ENCODE measurements around the gene RNF141. TPM values are rescaled to one million over a fixed set of nuclear protein-coding genes. Genes with fewer than 3 reads are reported as not detected.

Gene RNF141
- total RNA-seq, 1 donor from 2014 or later, result 50.0 TPM

DNA sequence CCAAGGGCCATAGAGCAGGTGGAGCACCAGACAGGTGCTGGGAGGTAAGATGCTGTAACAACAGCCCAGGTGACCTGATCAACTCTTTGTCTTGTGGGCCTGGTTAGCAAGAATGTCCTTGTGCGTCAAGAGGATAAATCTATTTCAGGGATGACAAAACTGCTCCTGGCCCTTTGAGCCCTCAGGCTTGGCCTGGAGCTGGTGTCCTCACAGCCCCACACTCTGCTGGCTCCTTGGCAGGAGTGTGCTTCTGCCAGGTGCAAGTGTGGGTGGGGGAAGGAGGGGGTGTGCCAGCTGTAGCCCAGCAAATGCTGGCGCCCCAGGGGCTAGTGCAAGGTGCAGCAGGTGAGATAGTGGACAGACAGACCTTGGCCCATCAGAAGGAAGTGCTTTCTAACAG lies 66.4 kb downstream of the RNF141 start:
- ATAC-seq (no peak), DNase-seq (no peak)
- H3K36me3 ChIP-seq, result no peaks in the 10 kb centered on the region
- intact Hi-C loops (cut with DNase I), result no loop called here
- H3K4me1 ChIP-seq, result no peaks in the 10 kb centered on the region
- H3K9me3 ChIP-seq, result no peaks in the 10 kb centered on the region
- no peak overlapping the region for H3K4me3 ChIP-seq
- no peak overlapping the region for H3K27ac ChIP-seq
- no peak for TF ChIP-seq CTCF (IDR thresholded peaks at IDR 0.05)
- H3K27me3 ChIP-seq, result no peaks in the 10 kb centered on the region

DNA sequence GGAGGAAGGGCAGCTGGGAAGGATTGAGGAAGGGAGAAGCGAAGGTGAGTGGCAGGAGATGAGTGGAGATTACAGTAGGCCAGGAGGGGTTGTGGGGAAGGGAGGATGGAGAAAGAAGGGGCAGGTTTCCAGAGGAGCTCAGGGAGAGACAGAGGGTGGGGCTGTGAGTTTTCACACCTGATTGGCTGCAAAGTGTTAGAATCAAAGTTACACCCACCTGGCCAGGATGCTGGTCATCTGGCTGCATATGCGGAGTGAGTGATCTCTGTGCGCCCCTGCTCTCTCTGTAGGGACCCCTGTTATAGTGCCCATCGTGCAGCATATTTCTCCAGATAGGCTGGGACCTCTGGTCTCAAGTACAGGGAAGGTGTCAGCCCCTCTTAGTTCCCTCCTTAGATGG lies 67.6 kb downstream of the RNF141 start:
- no peaks in the 10 kb centered on the region for H3K36me3 ChIP-seq
- H3K27ac ChIP-seq, result no peak overlapping the region
- TF ChIP-seq CTCF (IDR thresholded peaks at IDR 0.05), result no peak
- ATAC-seq, result no peak
- intact Hi-C loops (cut with DNase I), result no loop called here
- no peak for DNase-seq
- no peak overlapping the region for H3K4me3 ChIP-seq
- no peaks in the 10 kb centered on the region for H3K27me3 ChIP-seq
- H3K4me1 ChIP-seq, result no peaks in the 10 kb centered on the region
- H3K9me3 ChIP-seq, result no peaks in the 10 kb centered on the region

- intact Hi-C loops (cut with DNase I), result no loop called here
- Histone ChIP-seq H3K27ac (no peak overlapping the region), H3K36me3 (peaks cover 22% of the 10 kb centered on the region), H3K27me3 (no peaks in the 10 kb centered on the region), H3K4me1 (peaks cover 6% of the 10 kb centered on the region), H3K4me3 (no peak overlapping the region), H3K9me3 (no peaks in the 10 kb centered on the region)
- no peak for TF ChIP-seq CTCF (IDR thresholded peaks at IDR 0.05)
- DNase-seq, result no peak
- no peak for ATAC-seq
Observed at GRCh38 chr11:10462746-10463300, 78.2 kb downstream of the RNF141 start.

Other genes starting within 250 kb of the RNF141 start
- 38.5 TPM for gene SBF2, start 247.0 kb downstream of the RNF141 start, total RNA-seq
- gene ADM, start 236.1 kb downstream of the RNF141 start, total RNA-seq, result 24.5 TPM
- gene AMPD3, start 85.9 kb downstream of the RNF141 start, total RNA-seq, result 11.6 TPM
- gene LYVE1, start 27.5 kb upstream of the RNF141 start, total RNA-seq, result 108 TPM
- 18.0 TPM for gene IRAG1, start 152.6 kb upstream of the RNF141 start, total RNA-seq
- 31.3 TPM for gene CTR9, start 210.1 kb upstream of the RNF141 start, total RNA-seq

Measured in upper lobe of right lung (tissue), 1 donor.